Calu3 (cell line): ENCODE results near the gene NSMCE1. TPM values are rescaled to one million over a fixed set of nuclear protein-coding genes. Genes with fewer than 3 reads are reported as not detected.

Source experiments
- BruUV-seq: library from RNA; stranded (reverse); fragments of 400-500 nt; replicated peaks from 2 replicates; lab custom pipeline; 2021; lab: Mats Ljungman, UMichigan
- CTCF ChIA-PET: fragments of 300-600 bp; sonication (Branson Sonifier 250); formaldehyde crosslinking; loops from one replicate; lab custom pipeline; 2022; ENCODE audit warnings: antibody characterized with exemption; lab: Charles Lee
- DNase-seq: peaks from one replicate; pipeline ENCODE4 v3.0.0; 2022
- H3K27ac Mint-ChIP-seq: one replicate; pipeline ENCODE4 v1.8.0; 2022; ENCODE audit warnings: mixed read lengths; ENCODE audit not compliant: unreplicated experiment
- H3K27me3 Mint-ChIP-seq: one replicate; pipeline ENCODE4 v1.8.0; 2022; ENCODE audit warnings: mixed read lengths; ENCODE audit not compliant: unreplicated experiment
- H3K36me3 Mint-ChIP-seq: one replicate; pipeline ENCODE4 v1.8.0; 2022; ENCODE audit warnings: mild to moderate bottlenecking, moderate library complexity, mixed read lengths; ENCODE audit not compliant: insufficient read depth, unreplicated experiment
- H3K4me1 Mint-ChIP-seq: one replicate; pipeline ENCODE4 v1.8.0; 2022; ENCODE audit warnings: mild to moderate bottlenecking, low read depth, mixed read lengths; ENCODE audit not compliant: unreplicated experiment
- H3K4me3 Mint-ChIP-seq: one replicate; pipeline ENCODE4 v1.8.0; 2022; ENCODE audit warnings: mild to moderate bottlenecking, low read depth, moderate library complexity, mixed read lengths; ENCODE audit not compliant: unreplicated experiment
- H3K9me3 Mint-ChIP-seq: one replicate; pipeline ENCODE4 v1.8.0; 2022; ENCODE audit warnings: low read depth, mixed read lengths; ENCODE audit not compliant: unreplicated experiment
- CTCF ChIP-seq: fragments of 200-600 bp; IDR thresholded peaks from one replicate; pipeline ENCODE4 v1.8.0; 2022; ENCODE audit warnings: antibody characterized with exemption; ENCODE audit not compliant: unreplicated experiment
- intact Hi-C: fragments of 100-400 bp; cut with micrococcal nuclease; formaldehyde crosslinking; loops from one replicate; pipeline ENCODE4 v1.10.0; 2022; ENCODE audit not compliant: unreplicated experiment
- total RNA-seq: library from RNA; stranded (reverse); gene quantifications from 2 replicates; pipeline ENCODE4 v1.2.3, GENCODE V29; 2022

Gene NSMCE1
- total RNA-seq, 1 experiment from 2014 or later = 83.2 TPM

GRCh38 chr16:27225536-27226360, 42.8 kb downstream of the NSMCE1 start:
- no peaks in the 10 kb centered on the region for H3K27me3 Mint-ChIP-seq

GRCh38 chr16:27224741-27225300, 43.8 kb downstream of the NSMCE1 start:
- TF ChIP-seq CTCF = no peak
- no peaks in the 10 kb centered on the region for H3K9me3 Mint-ChIP-seq
- no peak overlapping the region for H3K4me3 Mint-ChIP-seq
- H3K27ac Mint-ChIP-seq = no peak overlapping the region
- H3K4me1 Mint-ChIP-seq = no peaks in the 10 kb centered on the region
- intact Hi-C loops = no loop called here
- no peak for DNase-seq
- CTCF ChIA-PET = interaction anchor here (1.8 kb wide), 1 partner anchor 10 kb away, joined by 5 read pairs; no protein-coding TSS in a partner anchor
- peaks cover 25% of the 10 kb centered on the region for H3K36me3 Mint-ChIP-seq
- BruUV-seq = no TSS peak
- no peaks in the 10 kb centered on the region for H3K27me3 Mint-ChIP-seq

More at GRCh38 chr16:27225536-27226360, 42.8 kb downstream of the NSMCE1 start:
- Mint-ChIP-seq H3K4me3 (no peak overlapping the region), H3K27ac (no peak overlapping the region), H3K4me1 (no peaks in the 10 kb centered on the region), H3K9me3 (no peaks in the 10 kb centered on the region), H3K36me3 (peaks cover 20% of the 10 kb centered on the region)
- CTCF ChIA-PET = interaction anchor here (0.5 to 1.8 kb wide), 3 partner anchors 9 to 142 kb away, joined by 3 to 8 read pairs (median 5); no protein-coding TSS in a partner anchor
- no peak for DNase-seq
- no peak for TF ChIP-seq CTCF
- no TSS peak for BruUV-seq
- intact Hi-C loops = no loop called here

GRCh38 chr16:27224271-27224737, 44.3 kb downstream of the NSMCE1 start:
- BruUV-seq = no TSS peak
- intact Hi-C loops = no loop called here
- no peak for TF ChIP-seq CTCF
- Mint-ChIP-seq H3K27ac (no peak overlapping the region), H3K4me1 (no peaks in the 10 kb centered on the region), H3K9me3 (no peaks in the 10 kb centered on the region), H3K27me3 (no peaks in the 10 kb centered on the region), H3K4me3 (no peak overlapping the region), H3K36me3 (peaks cover 25% of the 10 kb centered on the region)
- DNase-seq = no peak
- CTCF ChIA-PET = interaction anchor here (1.8 kb wide), 1 partner anchor 10 kb away, joined by 5 read pairs; no protein-coding TSS in a partner anchor

DNA sequence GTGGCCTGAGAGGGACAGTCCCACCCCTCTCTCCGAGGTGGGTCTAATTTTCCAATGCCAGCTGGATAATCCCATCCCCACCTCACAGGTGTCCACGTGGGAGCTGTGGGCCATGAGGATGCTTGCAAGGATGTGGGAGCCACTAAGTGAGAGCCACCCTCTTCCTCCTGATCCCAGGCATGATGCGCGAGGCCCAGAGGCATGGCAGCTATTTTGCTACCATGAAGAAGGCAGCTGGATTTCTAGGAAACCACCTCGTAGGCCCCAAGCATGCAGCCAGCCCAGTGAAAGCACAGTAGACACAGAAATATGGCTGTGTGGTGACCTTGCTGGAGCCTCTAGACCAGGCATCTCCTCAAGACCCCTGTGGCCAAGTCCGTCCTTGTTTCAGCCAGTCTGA, 44.9 kb downstream of the NSMCE1 start:
- Mint-ChIP-seq H3K27me3 (no peaks in the 10 kb centered on the region), H3K9me3 (no peaks in the 10 kb centered on the region), H3K4me1 (no peaks in the 10 kb centered on the region), H3K27ac (no peak overlapping the region), H3K4me3 (no peak overlapping the region), H3K36me3 (peaks cover 25% of the 10 kb centered on the region)
- CTCF ChIA-PET = no interaction called here
- BruUV-seq = no TSS peak
- DNase-seq = no peak
- no peak for TF ChIP-seq CTCF
- intact Hi-C loops = no loop called here
